HG03457 (cell line): ENCODE data around the gene SPRED1.

Experiments used
- ATAC-seq: cut with Tn5 transposase; IDR thresholded peaks from one replicate; pipeline ENCODE4 v1.9.1; 2021; ENCODE audit warnings: moderate number of reproducible peaks; ENCODE audit not compliant: unreplicated experiment

The SPRED1 gene

GRCh38 chr15:38349251-38349650, 96.6 kb downstream of the SPRED1 start:
- no peak for ATAC-seq

DNA sequence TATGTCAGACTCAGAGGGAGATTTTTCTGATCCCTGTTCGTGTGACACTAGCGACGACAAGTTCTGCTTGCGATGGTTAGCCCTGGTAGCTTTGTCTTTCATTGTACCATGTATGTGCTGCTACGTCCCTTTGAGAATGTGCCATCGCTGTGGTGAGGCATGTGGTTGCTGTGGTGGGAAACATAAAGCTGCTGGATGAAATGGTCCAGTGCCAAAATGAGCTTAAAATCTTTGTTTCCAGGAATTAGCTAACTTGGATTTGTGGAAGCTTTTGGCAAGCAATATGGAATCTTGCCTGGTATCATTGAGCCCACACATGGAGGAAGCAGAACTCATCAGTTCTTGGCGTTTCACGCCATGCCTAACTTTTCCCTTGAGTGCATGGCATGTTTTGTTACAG, 98.8 kb downstream of the SPRED1 start:
- ATAC-seq, result no peak

GRCh38 chr15:38354315-38354929, 101.8 kb downstream of the SPRED1 start:
- ATAC-seq, result no peak

DNA sequence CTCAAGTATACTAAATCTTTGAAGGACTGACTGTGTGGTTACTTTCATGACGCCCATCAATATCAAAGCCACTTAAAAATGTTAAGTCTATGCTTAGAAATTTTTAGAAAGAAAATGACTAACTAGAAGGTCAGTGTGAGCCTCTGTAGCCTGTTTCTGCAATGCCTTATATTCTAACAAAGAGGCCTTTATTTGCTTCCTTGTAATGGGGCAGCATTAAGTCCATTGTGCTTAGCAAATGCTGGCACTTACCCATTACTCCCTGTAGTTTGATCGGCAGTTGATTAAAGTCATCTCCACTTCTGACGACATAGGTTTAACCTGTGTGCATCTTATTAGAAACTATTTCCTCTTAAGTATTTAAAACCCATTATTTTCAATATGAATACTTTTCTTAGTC, 109.7 kb downstream of the SPRED1 start:
- no peak for ATAC-seq

- ATAC-seq, result no peak
Observed at GRCh38 chr15:38367476-38367875, 114.8 kb downstream of the SPRED1 start.

GRCh38 chr15:38369936-38370478, 117.4 kb downstream of the SPRED1 start:
- ATAC-seq, result no peak

DNA sequence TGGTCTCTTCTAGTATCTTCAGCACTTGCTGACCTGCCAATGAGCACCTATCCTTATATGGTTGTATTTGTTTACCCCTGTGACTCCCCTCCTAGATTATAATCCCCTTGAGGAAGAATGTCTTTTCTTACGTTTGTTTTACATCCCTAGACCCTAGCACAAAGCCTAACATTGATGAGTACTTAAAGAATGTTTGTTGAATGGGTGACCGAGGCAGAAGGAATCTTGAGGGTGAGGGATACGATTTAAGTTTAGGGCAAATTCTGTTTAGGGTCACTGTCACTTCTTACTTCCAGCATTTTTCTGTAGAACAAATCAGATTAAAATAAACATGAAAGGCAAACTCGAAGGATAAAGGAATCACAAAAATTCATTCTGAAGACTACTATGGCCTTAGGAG, 120.4 kb downstream of the SPRED1 start:
- ATAC-seq, result no peak

- ATAC-seq, result no peak
Observed at GRCh38 chr15:38374029-38374428, 121.4 kb downstream of the SPRED1 start.

- no peak for ATAC-seq
Observed at GRCh38 chr15:38374556-38374955, 121.9 kb downstream of the SPRED1 start.

- no peak for ATAC-seq
Observed at GRCh38 chr15:38376081-38376480, 123.4 kb downstream of the SPRED1 start.

- no peak for ATAC-seq
Observed at GRCh38 chr15:38377636-38378035, 125.0 kb downstream of the SPRED1 start.

DNA sequence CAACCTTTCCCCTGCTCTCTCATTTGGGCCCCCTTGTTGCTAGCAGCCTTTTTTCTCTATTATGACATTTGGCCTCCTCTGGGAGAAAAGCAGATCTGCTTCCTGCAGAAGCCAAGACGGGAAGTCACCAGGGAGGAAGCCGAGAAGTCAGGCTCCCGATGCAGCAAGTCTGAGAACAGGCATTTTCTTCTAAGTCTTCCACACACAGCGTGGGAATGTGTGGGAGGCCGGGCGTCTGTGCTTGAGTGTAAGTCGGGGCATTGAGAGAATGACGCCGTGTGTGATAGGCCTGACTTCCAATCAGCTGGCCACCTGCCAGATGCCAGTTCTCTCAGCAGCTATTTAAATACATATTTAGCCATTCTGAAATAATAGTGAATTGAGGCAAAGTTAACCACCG, 125.5 kb downstream of the SPRED1 start:
- no peak for ATAC-seq

- ATAC-seq, result no peak
Observed at GRCh38 chr15:38389924-38390542, 137.4 kb downstream of the SPRED1 start.

- no peak for ATAC-seq
Observed at GRCh38 chr15:38391191-38391590, 138.6 kb downstream of the SPRED1 start.

GRCh38 chr15:38398134-38398533, 145.5 kb downstream of the SPRED1 start:
- no peak for ATAC-seq

GRCh38 chr15:38401106-38401505, 148.5 kb downstream of the SPRED1 start:
- ATAC-seq, result no peak

DNA sequence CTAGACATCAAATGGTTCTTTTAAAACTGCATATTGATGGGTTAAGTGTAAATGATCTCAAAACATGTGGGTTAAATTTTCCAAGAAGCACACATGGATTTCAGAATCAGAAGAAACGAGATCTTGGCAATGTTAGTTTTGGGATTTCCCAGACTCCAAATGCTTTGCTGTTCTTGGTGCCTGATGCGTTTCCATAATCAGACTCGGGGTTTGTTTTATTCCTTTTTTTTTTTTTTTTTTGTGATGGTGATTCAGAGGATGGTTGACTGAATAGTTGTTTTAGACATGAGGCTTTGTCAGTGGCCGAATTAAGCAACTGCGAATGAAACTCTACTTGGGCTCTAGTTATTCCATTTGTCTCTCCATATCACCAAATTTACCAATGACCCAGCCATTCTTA, 149.1 kb downstream of the SPRED1 start:
- no peak for ATAC-seq

- no peak for ATAC-seq
Observed at GRCh38 chr15:38406436-38406835, 153.8 kb downstream of the SPRED1 start.
